CD14-positive monocyte (primary cell): ENCODE data around the gene PEAK1. TPM values are rescaled to one million over a fixed set of nuclear protein-coding genes. Genes with fewer than 3 reads are reported as not detected.

ENCODE experiments used
- DNase-seq, 3 donors: peaks; one replicate each; pipeline ENCODE4 v3.0.0-alpha.2; 2011 to 2022
- H2AFZ ChIP-seq: 2 replicates; pipeline ENCODE4 v1.6.0; 2012; ENCODE audit warnings: mild to moderate bottlenecking, low read depth, low read length, inconsistent platforms; ENCODE audit not compliant: insufficient read depth, poor library complexity, severe bottlenecking
- H3K27ac ChIP-seq, 2 donors: 1 replicate in 1 of 2; 2 replicates in 1 of 2; pipeline ENCODE4 v1.5.1; 2012 to 2013; ENCODE audit warnings: low read length in 2 of 2, control low read depth in 1 of 2, inconsistent platforms in 1 of 2, low read depth in 1 of 2, mild to moderate bottlenecking in 1 of 2
- H3K27me3 ChIP-seq, 2 donors: one replicate each; pipeline versions ENCODE4 v1.6.0 to v1.6.1; 2011 to 2013; ENCODE audit warnings: low read length in 2 of 2; ENCODE audit not compliant: control insufficient read depth in 2 of 2, insufficient read depth in 2 of 2
- H3K36me3 ChIP-seq, 2 donors: replicated peaks in 1 of 2; 1 replicate in 1 of 2; 2 replicates in 1 of 2; pipeline versions ENCODE4 v1.5.1 to v1.6.1; 2012 to 2013; ENCODE audit warnings: low read length in 2 of 2, control low read depth in 1 of 2, inconsistent platforms in 1 of 2, mild to moderate bottlenecking in 1 of 2; ENCODE audit not compliant: insufficient read depth in 2 of 2, control insufficient read depth in 1 of 2
- H3K4me1 ChIP-seq, 2 donors: 1 replicate in 1 of 2; 2 replicates in 1 of 2; pipeline versions ENCODE4 v1.5.1 to v1.6.1; 2012 to 2013; ENCODE audit warnings: low read length in 2 of 2, control low read depth in 1 of 2, inconsistent platforms in 1 of 2, mild to moderate bottlenecking in 1 of 2, moderate library complexity in 1 of 2; ENCODE audit not compliant: insufficient read depth in 2 of 2, control insufficient read depth in 1 of 2
- H3K4me2 ChIP-seq: replicated peaks from 2 replicates; pipeline ENCODE3; 2012; ENCODE audit warnings: low read length, moderate library complexity, mild to moderate bottlenecking; ENCODE audit not compliant: poor library complexity, severe bottlenecking; ENCODE audit errors: extremely low read depth
- H3K4me3 ChIP-seq, 3 experiments: fragments of 200-600 bp in 1 of 3; sonication (generic) in 1 of 3; replicated peaks in 1 of 3; 1 replicate in 2 of 3; 2 replicates in 1 of 3; pipeline ENCODE4 v1.5.1; 2011 to 2013; ENCODE audit warnings: low read length in 3 of 3, mild to moderate bottlenecking in 3 of 3, control low read depth in 2 of 3, low read depth in 2 of 3, inconsistent platforms in 1 of 3, moderate library complexity in 1 of 3
- H3K79me2 ChIP-seq: 2 replicates; pipeline ENCODE4 v1.6.0; 2012; ENCODE audit warnings: mild to moderate bottlenecking, control low read depth, inconsistent platforms, low read length, moderate library complexity; ENCODE audit not compliant: insufficient read depth
- H3K9ac ChIP-seq: 2 replicates; pipeline ENCODE4 v1.6.0; 2017; ENCODE audit warnings: low read length, mild to moderate bottlenecking; ENCODE audit not compliant: insufficient read depth, poor library complexity, severe bottlenecking
- H3K9me3 ChIP-seq, 2 donors: replicated peaks in 1 of 2; 1 replicate in 1 of 2; 2 replicates in 1 of 2; pipeline versions ENCODE4 v1.5.1 to v1.6.1; 2012 to 2013; ENCODE audit warnings: low read length in 2 of 2, control low read depth in 1 of 2; ENCODE audit not compliant: control insufficient read depth in 1 of 2, insufficient read depth in 1 of 2
- H4K20me1 ChIP-seq: 2 replicates; pipeline ENCODE4 v1.6.0; 2012; ENCODE audit warnings: mild to moderate bottlenecking, low read length, control low read depth, moderate library complexity; ENCODE audit not compliant: insufficient read depth
- H3K27ac Mint-ChIP-seq, 7 donors: one replicate each; pipeline ENCODE4 v1.8.0; 2020; ENCODE audit warnings: mild to moderate bottlenecking in 7 of 7, mixed read lengths in 7 of 7, moderate library complexity in 6 of 7, inconsistent platforms in 2 of 7
- H3K27me3 Mint-ChIP-seq, 3 donors: one replicate each; pipeline ENCODE4 v1.8.0; 2021 to 2022; ENCODE audit warnings: low read depth in 3 of 3, mild to moderate bottlenecking in 3 of 3, mixed read lengths in 3 of 3, moderate library complexity in 3 of 3, inconsistent platforms in 1 of 3
- H3K36me3 Mint-ChIP-seq, 2 donors: one replicate each; pipeline ENCODE4 v1.8.0; 2020; ENCODE audit warnings: mixed read lengths in 2 of 2, inconsistent platforms in 1 of 2, mild to moderate bottlenecking in 1 of 2
- H3K4me1 Mint-ChIP-seq: one replicate; pipeline ENCODE4 v1.8.0; 2020; ENCODE audit warnings: mild to moderate bottlenecking, mixed read lengths
- H3K4me3 Mint-ChIP-seq, 2 donors: one replicate each; pipeline ENCODE4 v1.8.0; 2020; ENCODE audit warnings: mild to moderate bottlenecking in 2 of 2, mixed read lengths in 2 of 2, moderate library complexity in 1 of 2
- H3K9me3 Mint-ChIP-seq, 7 donors: one replicate each; pipeline ENCODE4 v1.8.0; 2020 to 2022; ENCODE audit warnings: mixed read lengths in 7 of 7, mild to moderate bottlenecking in 6 of 7, moderate library complexity in 6 of 7, inconsistent platforms in 2 of 7
- CTCF ChIP-seq: fragments of 200-600 bp; IDR thresholded peaks from one replicate; pipeline ENCODE4 v1.8.0; 2022; ENCODE audit warnings: antibody characterized with exemption, mild to moderate bottlenecking
- WGBS: methylation state at CpG from one replicate; pipeline ENCODE4 v1.1.5; 2013; ENCODE audit warnings: missing lambda C conversion rate; ENCODE audit not compliant: insufficient coverage; 5-methylcytosine and 5-hydroxymethylcytosine counted together
- intact Hi-C, 2 donors: fragments of 100-400 bp; cut with micrococcal nuclease; formaldehyde crosslinking; loops; one replicate each; pipeline versions ENCODE4 v1.15.0 to v1.15.1; 2023
- polyA plus RNA-seq, 3 donors: library from polyadenylated mRNA; depleted of rRNA in 1 of 3; unstranded in 2 of 3; stranded (reverse) in 1 of 3; fragments of 300-500 nt in 2 of 3; fragments of >200 nt in 1 of 3; fragmentation: Illumina TruSeq in 2 of 3; gene quantifications; 1 replicate in 2 of 3; 2 replicates in 1 of 3; pipeline ENCODE4 v1.2.3, GENCODE V29; 2012 to 2021

The PEAK1 gene
- polyA plus RNA-seq, 3 donors = 0.85 to 8.7 (median 1.1) TPM

GRCh38 chr15:77168616-77169015 lies 251.3 kb downstream of the PEAK1 start:
- no peaks in the 10 kb centered on the region for H3K27me3 Mint-ChIP-seq
- Histone ChIP-seq H3K4me2 (no peak overlapping the region), H2AFZ (no peak overlapping the region), H4K20me1 (no peaks in the 10 kb centered on the region), H3K79me2 (no peaks in the 10 kb centered on the region), H3K9me3 (no peaks in the 10 kb centered on the region), H3K27me3 (no peaks in the 10 kb centered on the region), H3K36me3 (no peaks in the 10 kb centered on the region), H3K4me3 (no peak overlapping the region), H3K27ac (no peak overlapping the region), H3K9ac (no peak overlapping the region), H3K4me1 (no peaks in the 10 kb centered on the region)
- no peaks in the 10 kb centered on the region for H3K4me1 Mint-ChIP-seq
- DNase-seq = no peak
- TF ChIP-seq CTCF = no peak
- no peak overlapping the region for H3K4me3 Mint-ChIP-seq
- intact Hi-C loops = no loop called here
- H3K9me3 Mint-ChIP-seq = no peaks in the 10 kb centered on the region
- 90% methylated on average over 2 of the region's 3 CpGs for WGBS
- H3K36me3 Mint-ChIP-seq = peaks cover 0 to 7% of the 10 kb centered on the region in 2 donors
- H3K27ac Mint-ChIP-seq = no peak overlapping the region

GRCh38 chr15:77168141-77168540 lies 251.8 kb downstream of the PEAK1 start:
- H3K4me1 Mint-ChIP-seq = peaks cover 4% of the 10 kb centered on the region
- H3K27me3 Mint-ChIP-seq = no peaks in the 10 kb centered on the region
- DNase-seq = no peak
- no CpG with 5 or more reads among the region's 5 CpGs for WGBS
- no peak for TF ChIP-seq CTCF
- no peaks in the 10 kb centered on the region for H3K9me3 Mint-ChIP-seq
- Histone ChIP-seq H3K27ac (no peak overlapping the region), H2AFZ (no peak overlapping the region), H3K36me3 (no peaks in the 10 kb centered on the region), H3K4me1 (peaks cover 2 to 3% of the 10 kb centered on the region in 2 donors), H3K9me3 (no peaks in the 10 kb centered on the region), H4K20me1 (no peaks in the 10 kb centered on the region), H3K9ac (no peak overlapping the region), H3K4me3 (no peak overlapping the region), H3K4me2 (no peak overlapping the region), H3K79me2 (no peaks in the 10 kb centered on the region), H3K27me3 (no peaks in the 10 kb centered on the region)
- no peak overlapping the region for H3K4me3 Mint-ChIP-seq
- intact Hi-C loops = no loop called here
- H3K27ac Mint-ChIP-seq = no peak overlapping the region
- H3K36me3 Mint-ChIP-seq = peaks cover 0 to 7% of the 10 kb centered on the region in 2 donors
